Measurements from ENCODE around the gene KCTD10. TPM values are rescaled to one million over a fixed set of nuclear protein-coding genes. Genes with fewer than 3 reads are reported as not detected.
"Not testable (repeated sequence)": the region's sequence is repeated elsewhere in the genome, so short reads cannot be mapped to it uniquely, and the experiment has no call there.

KCTD10 gene
- total RNA-seq, 2 experiments from 2014 or later: 35.7 to 38.8 TPM

DNA sequence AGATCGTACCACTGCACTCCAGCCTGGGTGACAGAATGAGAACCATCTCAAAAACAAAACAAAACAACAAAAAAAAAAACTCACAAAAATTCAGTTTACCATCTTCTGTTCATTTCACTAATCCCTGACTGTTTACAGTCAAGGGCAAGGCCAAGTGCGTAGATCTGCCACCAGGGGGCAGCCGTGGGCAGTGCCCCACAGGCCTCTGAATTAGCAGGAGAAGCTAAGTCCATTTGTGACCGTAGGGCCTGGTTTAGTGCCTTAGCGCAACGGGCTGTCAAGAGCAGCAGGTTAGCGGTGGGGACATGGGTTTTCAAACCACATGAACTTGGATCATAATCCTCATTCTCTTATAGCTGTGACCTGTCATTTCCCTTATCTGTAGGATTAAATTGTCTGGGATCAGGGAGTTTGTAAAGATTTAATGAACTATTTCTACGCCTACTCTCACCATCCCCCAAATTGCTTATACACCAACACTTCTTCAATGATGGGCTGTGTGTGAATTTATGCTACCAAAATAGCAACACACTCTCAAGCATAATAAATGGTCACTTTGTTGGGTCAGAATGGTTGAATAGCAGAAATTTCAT is 49.0 kb downstream of the KCTD10 start:
- POLR2A ChIA-PET: no interaction called here

DNA sequence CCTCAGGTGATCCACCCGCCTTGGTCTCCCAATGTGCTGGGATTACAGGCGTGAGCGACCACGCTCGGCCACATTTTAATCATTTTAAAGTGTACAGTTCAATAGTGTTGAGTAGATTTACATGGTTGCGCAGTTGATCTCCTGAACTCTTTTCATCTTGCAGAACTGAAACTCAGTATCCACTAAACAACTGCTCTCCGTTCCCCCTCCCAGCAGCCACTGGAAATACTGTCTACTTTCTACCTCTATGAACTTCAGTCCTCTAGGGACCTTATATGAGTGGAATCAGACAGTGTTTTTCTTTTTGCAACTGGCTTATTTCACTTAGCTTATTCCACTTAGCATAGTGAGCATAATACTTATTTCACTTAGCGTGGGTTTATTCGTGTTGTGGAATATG is 53.7 kb downstream of the KCTD10 start:
- DNase-seq: no peak
- Mint-ChIP-seq H3K36me3 (ENCODE audit: low read depth) (no peaks in the 10 kb centered on the region), H3K4me3 (no peak overlapping the region), H3K27ac (no peak overlapping the region), H3K4me1 (ENCODE audit: low read depth) (no peaks in the 10 kb centered on the region), H3K27me3 (ENCODE audit: low read depth) (peaks cover 14% of the 10 kb centered on the region), H3K9me3 (ENCODE audit: insufficient read depth) (peaks cover 4% of the 10 kb centered on the region)
- ATAC-seq: no peak
- ChIA-PET POLR2A (no interaction called here), CTCF (interaction anchor here (2.2 kb wide), 1 partner anchor 10 kb away, joined by 11 read pairs; no protein-coding TSS in a partner anchor)

More for the DNA sequence above, 49.0 kb downstream of the KCTD10 start:
- Mint-ChIP-seq H3K9me3 (ENCODE audit: insufficient read depth) (no peaks in the 10 kb centered on the region), H3K4me1 (ENCODE audit: low read depth) (peaks cover 6% of the 10 kb centered on the region), H3K27me3 (ENCODE audit: low read depth) (peaks cover 2% of the 10 kb centered on the region), H3K36me3 (ENCODE audit: low read depth) (no peaks in the 10 kb centered on the region), H3K4me3 (no peak overlapping the region), H3K27ac (no peak overlapping the region)
- ATAC-seq (peak; percentile 92), DNase-seq (peak; percentile 83)
- CTCF ChIA-PET: interaction anchor here (0.6 to 2.4 kb wide), 23 partner anchors 9 to 417 kb away, joined by 3 to 18 read pairs (median 3); partner anchors contain the start of genes KCTD10 and UBE3B

GRCh38 chr12:109422251-109422650 is 54.8 kb downstream of the KCTD10 start:
- no peak for ATAC-seq
- DNase-seq: no peak
- CTCF ChIA-PET: interaction anchor here (1.0 to 2.2 kb wide), 2 partner anchors 11 to 28 kb away, joined by 3 to 11 read pairs; no protein-coding TSS in a partner anchor
- POLR2A ChIA-PET: no interaction called here
- Mint-ChIP-seq H3K4me1 (ENCODE audit: low read depth) (no peaks in the 10 kb centered on the region), H3K27ac (no peak overlapping the region), H3K36me3 (ENCODE audit: low read depth) (no peaks in the 10 kb centered on the region), H3K4me3 (no peak overlapping the region), H3K27me3 (ENCODE audit: low read depth) (peaks cover 14% of the 10 kb centered on the region), H3K9me3 (ENCODE audit: insufficient read depth) (peaks cover 4% of the 10 kb centered on the region)

GRCh38 chr12:109421355-109422087 is 55.6 kb downstream of the KCTD10 start:
- ATAC-seq: no peak
- Mint-ChIP-seq H3K4me1 (ENCODE audit: low read depth) (no peaks in the 10 kb centered on the region), H3K4me3 (no peak overlapping the region), H3K27ac (no peak overlapping the region), H3K9me3 (ENCODE audit: insufficient read depth) (peaks cover 4% of the 10 kb centered on the region), H3K27me3 (ENCODE audit: low read depth) (peaks cover 14% of the 10 kb centered on the region), H3K36me3 (ENCODE audit: low read depth) (no peaks in the 10 kb centered on the region)
- ChIA-PET POLR2A (no interaction called here), CTCF (interaction anchor here (1.0 to 2.2 kb wide), 2 partner anchors 11 to 27 kb away, joined by 3 to 11 read pairs; no protein-coding TSS in a partner anchor)
- no peak for DNase-seq

DNA sequence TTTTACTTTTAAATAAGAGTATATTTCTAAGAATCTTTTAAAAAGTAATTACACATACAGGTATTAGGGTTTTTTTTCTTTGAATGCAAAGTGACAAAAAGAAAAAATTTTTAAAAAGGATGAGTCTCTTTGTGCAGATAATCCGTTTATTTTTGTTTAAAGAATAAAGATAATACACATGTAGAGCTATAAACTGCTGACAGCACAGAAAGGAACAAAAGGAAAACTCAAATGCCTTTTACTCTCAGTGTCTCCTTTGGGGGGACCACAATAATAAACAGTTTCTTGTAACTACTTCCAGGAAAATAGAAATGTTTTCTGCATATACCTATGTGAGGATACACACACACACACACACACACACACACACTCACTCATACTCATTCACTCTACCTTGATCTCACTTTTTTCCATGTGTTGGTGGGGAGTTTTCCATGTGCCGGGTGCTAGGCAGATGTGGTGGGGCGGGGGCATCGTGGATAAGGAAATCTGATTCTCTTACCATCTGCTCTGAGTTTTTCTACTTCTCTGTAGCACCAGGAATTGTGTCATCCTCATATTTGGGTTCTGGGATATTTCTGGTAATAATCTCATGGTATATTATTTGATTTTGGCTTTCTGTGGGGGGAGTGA is 58.1 kb downstream of the KCTD10 start:
- peaks cover 4% of the 10 kb centered on the region for H3K9me3 Mint-ChIP-seq (ENCODE audit: insufficient read depth)
- no peaks in the 10 kb centered on the region for H3K4me1 Mint-ChIP-seq (ENCODE audit: low read depth)
- peaks cover 15% of the 10 kb centered on the region for H3K27me3 Mint-ChIP-seq (ENCODE audit: low read depth)
- no peak overlapping the region for H3K4me3 Mint-ChIP-seq
- CTCF ChIA-PET: interaction anchor here (0.9 to 1.4 kb wide), 2 partner anchors 10 to 34 kb away, joined by 3 read pairs; no protein-coding TSS in a partner anchor
- POLR2A ChIA-PET: interaction anchor here (0.6 kb wide), 1 partner anchor 81 kb away, joined by 3 read pairs; no protein-coding TSS in a partner anchor
- no peaks in the 10 kb centered on the region for H3K36me3 Mint-ChIP-seq (ENCODE audit: low read depth)
- H3K27ac Mint-ChIP-seq: no peak overlapping the region
- ATAC-seq (no peak), DNase-seq (no peak)

DNA sequence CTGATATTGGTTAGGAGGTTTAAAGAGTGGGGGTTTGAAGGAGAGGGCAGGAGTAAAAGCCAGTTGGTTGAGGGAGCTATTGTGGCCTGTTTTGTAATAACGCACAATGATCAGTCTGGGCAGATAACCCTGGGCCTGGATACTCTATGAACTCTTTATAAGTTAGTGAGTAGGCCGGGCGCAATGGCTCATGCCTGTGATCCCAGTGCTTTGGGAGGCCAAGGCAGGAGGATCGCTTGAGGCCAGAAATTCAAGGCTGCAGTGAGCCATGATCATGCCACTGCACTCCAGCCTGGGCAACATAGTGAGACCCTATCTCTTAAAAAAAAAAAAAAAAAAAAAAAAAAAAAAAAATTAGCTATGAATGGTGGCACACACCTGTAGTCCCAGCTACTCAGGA is 71.0 kb downstream of the KCTD10 start:
- H3K4me1 Mint-ChIP-seq (ENCODE audit: low read depth); H3K9me3 Mint-ChIP-seq (ENCODE audit: insufficient read depth); POLR2A ChIA-PET; DNase-seq; H3K27ac Mint-ChIP-seq; ATAC-seq; H3K4me3 Mint-ChIP-seq; H3K36me3 Mint-ChIP-seq (ENCODE audit: low read depth): not testable (repeated sequence)
- H3K27me3 Mint-ChIP-seq (ENCODE audit: low read depth): peaks cover 16% of the 10 kb centered on the region
- CTCF ChIA-PET: interaction anchor here (0.8 kb wide), 1 partner anchor 27 kb away, joined by 3 read pairs; no protein-coding TSS in a partner anchor

GRCh38 chr12:109404841-109405240 is 72.3 kb downstream of the KCTD10 start:
- POLR2A ChIA-PET; H3K36me3 Mint-ChIP-seq (ENCODE audit: low read depth); CTCF ChIA-PET; ATAC-seq; H3K4me3 Mint-ChIP-seq; DNase-seq; H3K27ac Mint-ChIP-seq; H3K9me3 Mint-ChIP-seq (ENCODE audit: insufficient read depth); H3K4me1 Mint-ChIP-seq (ENCODE audit: low read depth): not testable (repeated sequence)
- peaks cover 17% of the 10 kb centered on the region for H3K27me3 Mint-ChIP-seq (ENCODE audit: low read depth)

Other genes starting within 250 kb of the KCTD10 start
- gene FOXN4, start 168.0 kb downstream of the KCTD10 start, total RNA-seq: not detected
- gene MYO1H, start 129.4 kb downstream of the KCTD10 start, total RNA-seq: not detected
- 10 to 100 TPM; 32.0 to 34.1 TPM for gene UBE3B, start 334 bp upstream of the KCTD10 start, total RNA-seq
- gene MMAB, start 96.2 kb upstream of the KCTD10 start, total RNA-seq: 10 to 100 TPM; 42.8 to 44.3 TPM
- 10 to 100 TPM; 25.0 to 28.5 TPM for gene MVK, start 96.5 kb upstream of the KCTD10 start, total RNA-seq
- 1 to 10 TPM; 1.6 to 1.9 TPM for gene FAM222A, start 236.5 kb upstream of the KCTD10 start, total RNA-seq